H9 (cell line): ENCODE data around the gene JAKMIP3. TPM values are rescaled to one million over a fixed set of nuclear protein-coding genes. Genes with fewer than 3 reads are reported as not detected.

Source experiments
- DNase-seq: peaks from one replicate; pipeline ENCODE4 v3.0.0-alpha.2; 2017
- H2AFZ ChIP-seq: one replicate; pipeline ENCODE4 v1.6.1; 2013; ENCODE audit warnings: mild to moderate bottlenecking, low read length, control low read depth, moderate library complexity
- H2AK5ac ChIP-seq: 2 replicates; pipeline ENCODE4 v1.6.1; 2013; ENCODE audit warnings: low read length, control low read depth, mixed read lengths; ENCODE audit not compliant: insufficient read length
- H2BK120ac ChIP-seq: one replicate; pipeline ENCODE4 v1.6.1; 2013; ENCODE audit warnings: low read depth, mild to moderate bottlenecking, low read length, control low read depth, inconsistent platforms; ENCODE audit not compliant: poor library complexity, severe bottlenecking
- H2BK12ac ChIP-seq: 2 replicates; pipeline ENCODE4 v1.6.1; 2013; ENCODE audit warnings: low read length, control low read depth, mixed read lengths, low read depth; ENCODE audit not compliant: insufficient read length
- H2BK15ac ChIP-seq: 2 replicates; pipeline ENCODE4 v1.6.1; 2013; ENCODE audit warnings: low read depth, low read length, control low read depth
- H2BK20ac ChIP-seq: one replicate; pipeline ENCODE4 v1.6.1; 2013; ENCODE audit warnings: low read depth, mild to moderate bottlenecking, low read length, control low read depth, inconsistent platforms; ENCODE audit not compliant: poor library complexity, severe bottlenecking
- H2BK5ac ChIP-seq: 2 replicates; pipeline ENCODE4 v1.6.1; 2013; ENCODE audit warnings: low read length, control low read depth, mixed read lengths; ENCODE audit not compliant: insufficient read length
- H3K14ac ChIP-seq: 2 replicates; pipeline ENCODE4 v1.6.1; 2013; ENCODE audit warnings: low read length, control low read depth; ENCODE audit not compliant: insufficient read depth
- H3K18ac ChIP-seq: 2 replicates; pipeline ENCODE4 v1.6.1; 2013; ENCODE audit warnings: low read depth, mild to moderate bottlenecking, mixed read lengths, low read length, control low read depth; ENCODE audit not compliant: insufficient read length
- H3K23ac ChIP-seq: 2 replicates; pipeline ENCODE4 v1.6.1; 2013; ENCODE audit warnings: low read length, control low read depth, mixed read lengths, low read depth; ENCODE audit not compliant: insufficient read length
- H3K23me2 ChIP-seq: 2 replicates; pipeline ENCODE4 v1.6.1; 2013; ENCODE audit warnings: low read depth, mild to moderate bottlenecking, mixed read lengths, low read length, control low read depth; ENCODE audit not compliant: insufficient read length, poor library complexity, severe bottlenecking
- H3K27ac ChIP-seq: 2 replicates; pipeline ENCODE4 v1.5.1; 2013; ENCODE audit warnings: low read length, control low read depth, mixed read lengths, low read depth; ENCODE audit not compliant: insufficient read length
- H3K27me3 ChIP-seq: 2 replicates; pipeline ENCODE4 v1.6.1; 2013; ENCODE audit warnings: low read length, control low read depth, inconsistent platforms; ENCODE audit not compliant: insufficient read depth
- H3K4ac ChIP-seq: 2 replicates; pipeline ENCODE4 v1.6.1; 2013; ENCODE audit warnings: low read depth, mild to moderate bottlenecking, control low read depth, inconsistent platforms, low read length, moderate library complexity
- H3K4me1 ChIP-seq: 2 replicates; pipeline ENCODE4 v1.6.1; 2013; ENCODE audit warnings: low read length, control low read depth, inconsistent platforms; ENCODE audit not compliant: insufficient read depth
- H3K4me2 ChIP-seq: 2 replicates; pipeline ENCODE4 v1.6.1; 2013; ENCODE audit warnings: low read length, control low read depth, mixed read lengths; ENCODE audit not compliant: insufficient read length, insufficient read depth
- H3K56ac ChIP-seq: 2 replicates; pipeline ENCODE4 v1.6.1; 2013; ENCODE audit warnings: low read depth, mild to moderate bottlenecking, mixed read lengths, low read length, control low read depth; ENCODE audit not compliant: insufficient read length
- H3K79me1 ChIP-seq: 2 replicates; pipeline ENCODE4 v1.6.1; 2013; ENCODE audit warnings: low read depth, mild to moderate bottlenecking, moderate library complexity, low read length, control low read depth, inconsistent platforms; ENCODE audit not compliant: insufficient read depth, poor library complexity, severe bottlenecking
- H3K79me2 ChIP-seq: 2 replicates; pipeline ENCODE4 v1.6.1; 2013; ENCODE audit warnings: low read length, control low read depth, inconsistent platforms; ENCODE audit not compliant: insufficient read depth
- H3K9ac ChIP-seq: 2 replicates; pipeline ENCODE4 v1.6.1; 2013; ENCODE audit warnings: low read length, control low read depth, mixed read lengths; ENCODE audit not compliant: insufficient read length; ENCODE audit errors: extremely low read depth
- H3K9me3 ChIP-seq: one replicate; pipeline ENCODE4 v1.6.1; 2013; ENCODE audit warnings: low read depth, low read length, inconsistent platforms; ENCODE audit not compliant: control insufficient read depth
- H3T11ph ChIP-seq: one replicate; pipeline ENCODE4 v1.6.1; 2013; ENCODE audit warnings: mild to moderate bottlenecking, low read length, control low read depth, inconsistent platforms
- H4K20me1 ChIP-seq: one replicate; pipeline ENCODE4 v1.6.1; 2013; ENCODE audit not compliant: control insufficient read depth, insufficient read length, insufficient read depth
- H4K5ac ChIP-seq: 2 replicates; pipeline ENCODE4 v1.6.1; 2013; ENCODE audit warnings: low read depth, mild to moderate bottlenecking, mixed read lengths, low read length, control low read depth; ENCODE audit not compliant: insufficient read length
- H4K8ac ChIP-seq: replicated peaks from 2 replicates; pipeline ENCODE4 v1.6.1; 2013; ENCODE audit warnings: low read length, control low read depth, mixed read lengths, low read depth; ENCODE audit not compliant: insufficient read length
- H4K91ac ChIP-seq: 2 replicates; pipeline ENCODE4 v1.6.1; 2013; ENCODE audit warnings: low read depth, mild to moderate bottlenecking, moderate library complexity, mixed read lengths, low read length, control low read depth; ENCODE audit not compliant: insufficient read length
- H3K27ac Mint-ChIP-seq, 3 experiments: 2 replicates in 2 of 3; 3 replicates in 1 of 3; pipeline ENCODE4 v1.8.0; 2020 to 2021; ENCODE audit warnings: mixed read lengths in 3 of 3, mild to moderate bottlenecking in 1 of 3, moderate library complexity in 1 of 3
- H3K27me3 Mint-ChIP-seq: 2 replicates; pipeline ENCODE4 v1.8.0; 2021; ENCODE audit warnings: low read depth, mild to moderate bottlenecking, moderate library complexity, mixed read lengths
- H3K36me3 Mint-ChIP-seq, 3 experiments: 2 replicates in 2 of 3; 3 replicates in 1 of 3; pipeline ENCODE4 v1.8.0; 2020 to 2021; ENCODE audit warnings: low read depth in 3 of 3, mixed read lengths in 3 of 3; ENCODE audit not compliant: insufficient read depth in 1 of 3
- H3K4me1 Mint-ChIP-seq, 2 experiments: 2 replicates each; pipeline ENCODE4 v1.8.0; 2020; ENCODE audit warnings: mixed read lengths in 2 of 2
- H3K4me3 Mint-ChIP-seq, 2 experiments: 2 replicates in 1 of 2; 3 replicates in 1 of 2; pipeline ENCODE4 v1.8.0; 2020 to 2021; ENCODE audit warnings: mild to moderate bottlenecking in 2 of 2, mixed read lengths in 2 of 2, moderate library complexity in 1 of 2
- H3K9me3 Mint-ChIP-seq, 2 experiments: 2 replicates in 1 of 2; 3 replicates in 1 of 2; pipeline ENCODE4 v1.8.0; 2020; ENCODE audit warnings: mild to moderate bottlenecking in 2 of 2, mixed read lengths in 2 of 2, moderate library complexity in 1 of 2
- WGBS: extraction: QIAGEN DNeasy Blood & Tissue Kit; methylation state at CpG from one replicate; pipeline ENCODE4 v1.1.7; 2013; ENCODE audit warnings: missing lambda C conversion rate, low lambda C conversion rate, mixed read lengths; ENCODE audit not compliant: insufficient read length; ENCODE audit errors: extremely low coverage; 5-methylcytosine and 5-hydroxymethylcytosine counted together
- total RNA-seq: library from RNA; stranded (reverse); gene quantifications from 2 replicates; pipeline ENCODE4 v1.2.1, GENCODE V29; 2021
- TF ChIP-seq, protein P1 (sequence below): fragments of 200-600 bp; sonication (generic); conservative IDR thresholded peaks from 3 replicates; pipeline ENCODE4 v1.8.0; 2021; ENCODE audit warnings: antibody characterized with exemption, mild to moderate bottlenecking

The JAKMIP3 gene
- total RNA-seq, 1 experiment from 2014 or later = 0.50 TPM

DNA sequence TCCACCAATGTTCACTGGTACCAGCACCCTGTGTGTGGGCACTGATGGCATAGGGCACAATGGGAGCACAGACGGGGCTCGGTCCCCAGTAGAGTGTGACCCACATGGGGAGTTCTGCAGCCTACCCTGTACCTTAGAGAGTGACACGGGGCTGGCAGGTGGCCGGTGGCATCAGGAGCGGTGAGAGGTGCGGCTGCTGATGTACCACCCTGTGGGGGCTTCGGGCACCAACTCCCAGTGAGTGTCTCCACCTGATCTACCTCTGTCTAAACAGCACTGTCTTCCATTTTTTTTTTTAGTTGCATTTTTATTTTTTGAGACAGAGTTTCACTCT is 4.1 kb downstream of the JAKMIP3 start:
- Histone ChIP-seq H2AK5ac (no peak overlapping the region), H3K9ac (no peak overlapping the region), H3K4ac (no peak overlapping the region), H3K23ac (no peak overlapping the region), H4K5ac (no peak overlapping the region), H3K9me3 (no peaks in the 10 kb centered on the region), H3K4me1 (peaks cover 2% of the 10 kb centered on the region; the same call in 1 of the 2 replicates), H2AFZ (no peak overlapping the region), H2BK12ac (no peak overlapping the region), H3K23me2 (no peaks in the 10 kb centered on the region), H4K8ac (no peak overlapping the region), H2BK5ac (no peak overlapping the region), H3T11ph (no peak overlapping the region), H3K27me3 (no peaks in the 10 kb centered on the region), H2BK120ac (no peak overlapping the region), H4K20me1 (no peaks in the 10 kb centered on the region), H4K91ac (no peak overlapping the region), H3K56ac (no peak overlapping the region), H3K27ac (no peak overlapping the region), H3K14ac (no peak overlapping the region), H3K79me2 (no peaks in the 10 kb centered on the region), H3K79me1 (no peaks in the 10 kb centered on the region), H3K18ac (no peak overlapping the region), H2BK15ac (no peak overlapping the region), H3K4me2 (no peak overlapping the region), H2BK20ac (no peak overlapping the region)
- no peak for DNase-seq
- Mint-ChIP-seq H3K36me3 (no peaks in the 10 kb centered on the region; a peak in 1 of 7 replicates), H3K4me1 (peaks cover 22 to 23% of the 10 kb centered on the region in 2 experiments), H3K27me3 (peaks cover 15% of the 10 kb centered on the region), H3K9me3 (peaks cover 0 to 3% of the 10 kb centered on the region in 2 experiments; a peak in 2 of 5 replicates), H3K27ac (no peak overlapping the region), H3K4me3 (no peak overlapping the region)
- TF ChIP-seq, protein P1, sequence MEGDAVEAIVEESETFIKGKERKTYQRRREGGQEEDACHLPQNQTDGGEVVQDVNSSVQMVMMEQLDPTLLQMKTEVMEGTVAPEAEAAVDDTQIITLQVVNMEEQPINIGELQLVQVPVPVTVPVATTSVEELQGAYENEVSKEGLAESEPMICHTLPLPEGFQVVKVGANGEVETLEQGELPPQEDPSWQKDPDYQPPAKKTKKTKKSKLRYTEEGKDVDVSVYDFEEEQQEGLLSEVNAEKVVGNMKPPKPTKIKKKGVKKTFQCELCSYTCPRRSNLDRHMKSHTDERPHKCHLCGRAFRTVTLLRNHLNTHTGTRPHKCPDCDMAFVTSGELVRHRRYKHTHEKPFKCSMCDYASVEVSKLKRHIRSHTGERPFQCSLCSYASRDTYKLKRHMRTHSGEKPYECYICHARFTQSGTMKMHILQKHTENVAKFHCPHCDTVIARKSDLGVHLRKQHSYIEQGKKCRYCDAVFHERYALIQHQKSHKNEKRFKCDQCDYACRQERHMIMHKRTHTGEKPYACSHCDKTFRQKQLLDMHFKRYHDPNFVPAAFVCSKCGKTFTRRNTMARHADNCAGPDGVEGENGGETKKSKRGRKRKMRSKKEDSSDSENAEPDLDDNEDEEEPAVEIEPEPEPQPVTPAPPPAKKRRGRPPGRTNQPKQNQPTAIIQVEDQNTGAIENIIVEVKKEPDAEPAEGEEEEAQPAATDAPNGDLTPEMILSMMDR = no peak
- WGBS = no CpG with 5 or more reads among the region's 7 CpGs
